ENCODE measurements around the gene DENND1C. TPM values are rescaled to one million over a fixed set of nuclear protein-coding genes. Genes with fewer than 3 reads are reported as not detected.

DENND1C gene
- polyA plus RNA-seq, 1 donor from 2014 or later, result 0.17 TPM

- TF ChIP-seq RAD21 (conservative IDR thresholded peaks at IDR 0.05) (no peak), EP300 (conservative IDR thresholded peaks at IDR 0.05; ENCODE audit: poor library complexity, severe bottlenecking) (no peak), EZH2 (IDR thresholded peaks at IDR 0.05; ENCODE audit: borderline replicate concordance, insufficient read depth, low read length, poor library complexity, severe bottlenecking) (no peak), MXI1 (conservative IDR thresholded peaks at IDR 0.05; ENCODE audit: poor library complexity, severe bottlenecking) (no peak), SMC3 (conservative IDR thresholded peaks at IDR 0.05; ENCODE audit: poor library complexity) (no peak), TAF1 (IDR thresholded peaks at IDR 0.05; ENCODE audit: low read depth) (no peak), POLR2AphosphoS5 (IDR thresholded peaks at IDR 0.05) (no peak)
- TF ChIP-seq, protein P1, sequence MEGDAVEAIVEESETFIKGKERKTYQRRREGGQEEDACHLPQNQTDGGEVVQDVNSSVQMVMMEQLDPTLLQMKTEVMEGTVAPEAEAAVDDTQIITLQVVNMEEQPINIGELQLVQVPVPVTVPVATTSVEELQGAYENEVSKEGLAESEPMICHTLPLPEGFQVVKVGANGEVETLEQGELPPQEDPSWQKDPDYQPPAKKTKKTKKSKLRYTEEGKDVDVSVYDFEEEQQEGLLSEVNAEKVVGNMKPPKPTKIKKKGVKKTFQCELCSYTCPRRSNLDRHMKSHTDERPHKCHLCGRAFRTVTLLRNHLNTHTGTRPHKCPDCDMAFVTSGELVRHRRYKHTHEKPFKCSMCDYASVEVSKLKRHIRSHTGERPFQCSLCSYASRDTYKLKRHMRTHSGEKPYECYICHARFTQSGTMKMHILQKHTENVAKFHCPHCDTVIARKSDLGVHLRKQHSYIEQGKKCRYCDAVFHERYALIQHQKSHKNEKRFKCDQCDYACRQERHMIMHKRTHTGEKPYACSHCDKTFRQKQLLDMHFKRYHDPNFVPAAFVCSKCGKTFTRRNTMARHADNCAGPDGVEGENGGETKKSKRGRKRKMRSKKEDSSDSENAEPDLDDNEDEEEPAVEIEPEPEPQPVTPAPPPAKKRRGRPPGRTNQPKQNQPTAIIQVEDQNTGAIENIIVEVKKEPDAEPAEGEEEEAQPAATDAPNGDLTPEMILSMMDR (IDR thresholded peaks at IDR 0.05; ENCODE audit: poor library complexity, severe bottlenecking), result no peak
- TF ChIP-seq, protein P2, sequence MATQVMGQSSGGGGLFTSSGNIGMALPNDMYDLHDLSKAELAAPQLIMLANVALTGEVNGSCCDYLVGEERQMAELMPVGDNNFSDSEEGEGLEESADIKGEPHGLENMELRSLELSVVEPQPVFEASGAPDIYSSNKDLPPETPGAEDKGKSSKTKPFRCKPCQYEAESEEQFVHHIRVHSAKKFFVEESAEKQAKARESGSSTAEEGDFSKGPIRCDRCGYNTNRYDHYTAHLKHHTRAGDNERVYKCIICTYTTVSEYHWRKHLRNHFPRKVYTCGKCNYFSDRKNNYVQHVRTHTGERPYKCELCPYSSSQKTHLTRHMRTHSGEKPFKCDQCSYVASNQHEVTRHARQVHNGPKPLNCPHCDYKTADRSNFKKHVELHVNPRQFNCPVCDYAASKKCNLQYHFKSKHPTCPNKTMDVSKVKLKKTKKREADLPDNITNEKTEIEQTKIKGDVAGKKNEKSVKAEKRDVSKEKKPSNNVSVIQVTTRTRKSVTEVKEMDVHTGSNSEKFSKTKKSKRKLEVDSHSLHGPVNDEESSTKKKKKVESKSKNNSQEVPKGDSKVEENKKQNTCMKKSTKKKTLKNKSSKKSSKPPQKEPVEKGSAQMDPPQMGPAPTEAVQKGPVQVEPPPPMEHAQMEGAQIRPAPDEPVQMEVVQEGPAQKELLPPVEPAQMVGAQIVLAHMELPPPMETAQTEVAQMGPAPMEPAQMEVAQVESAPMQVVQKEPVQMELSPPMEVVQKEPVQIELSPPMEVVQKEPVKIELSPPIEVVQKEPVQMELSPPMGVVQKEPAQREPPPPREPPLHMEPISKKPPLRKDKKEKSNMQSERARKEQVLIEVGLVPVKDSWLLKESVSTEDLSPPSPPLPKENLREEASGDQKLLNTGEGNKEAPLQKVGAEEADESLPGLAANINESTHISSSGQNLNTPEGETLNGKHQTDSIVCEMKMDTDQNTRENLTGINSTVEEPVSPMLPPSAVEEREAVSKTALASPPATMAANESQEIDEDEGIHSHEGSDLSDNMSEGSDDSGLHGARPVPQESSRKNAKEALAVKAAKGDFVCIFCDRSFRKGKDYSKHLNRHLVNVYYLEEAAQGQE (IDR thresholded peaks at IDR 0.05; ENCODE audit: borderline replicate concordance), result no peak
- no peaks in the 10 kb centered on the region for H3K79me2 ChIP-seq (replicated peaks; ENCODE audit: insufficient read depth, low read length)
Measured at GRCh38 chr19:6446452-6446851, 35.1 kb downstream of the DENND1C start.

DNA sequence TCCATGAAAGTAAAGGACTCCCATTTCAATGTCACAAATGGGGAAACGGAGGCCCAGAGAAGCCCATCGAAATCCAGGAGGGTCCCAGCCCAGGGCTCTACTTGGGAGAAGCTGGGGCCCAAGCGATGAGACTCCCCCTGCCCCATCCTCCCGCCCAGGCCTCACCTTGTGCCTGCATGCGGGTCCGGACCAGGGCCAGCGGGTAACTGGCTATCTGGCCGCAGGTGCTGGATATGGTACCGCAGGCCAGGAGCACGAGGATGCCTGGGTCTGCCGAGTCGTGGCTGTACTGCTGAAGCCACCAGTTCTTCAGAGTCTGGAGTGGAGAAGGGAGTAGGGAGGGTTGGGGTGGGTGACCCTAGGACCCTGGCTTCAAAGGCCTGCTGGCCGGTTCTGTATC, 37.6 kb downstream of the DENND1C start:
- Histone ChIP-seq H3K27ac (ENCODE audit: low read length) (no peak overlapping the region), H4K20me1 (ENCODE audit: insufficient read depth) (no peaks in the 10 kb centered on the region), H3K36me3 (ENCODE audit: insufficient read depth, low read length) (no peaks in the 10 kb centered on the region), H3K9ac (ENCODE audit: low read length) (no peak overlapping the region), H3K4me2 (ENCODE audit: low read length) (no peak overlapping the region), H2AFZ (ENCODE audit: low read depth, low read length) (no peak overlapping the region), H3K79me2 (replicated peaks; ENCODE audit: insufficient read depth, low read length) (no peaks in the 10 kb centered on the region), H3F3A (ENCODE audit: insufficient read depth, low read length, poor library complexity, severe bottlenecking) (no peaks in the 10 kb centered on the region), H3K9me3 (ENCODE audit: low read length) (no peaks in the 10 kb centered on the region), H3K4me3 (ENCODE audit: low read length) (no peak overlapping the region), H3K27me3 (ENCODE audit: insufficient read depth, low read depth, low read length) (no peaks in the 10 kb centered on the region), H3K9me2 (ENCODE audit: insufficient read depth, low read length) (no peaks in the 10 kb centered on the region)
- no peak for TF ChIP-seq RAD21 (conservative IDR thresholded peaks at IDR 0.05)
- TF ChIP-seq SMC3 (conservative IDR thresholded peaks at IDR 0.05; ENCODE audit: poor library complexity), result no peak
- no peak for TF ChIP-seq EP300 (conservative IDR thresholded peaks at IDR 0.05; ENCODE audit: poor library complexity, severe bottlenecking)
- no peak for TF ChIP-seq EZH2 (IDR thresholded peaks at IDR 0.05; ENCODE audit: borderline replicate concordance, insufficient read depth, low read length, poor library complexity, severe bottlenecking)
- TF ChIP-seq, protein P2 (IDR thresholded peaks at IDR 0.05; ENCODE audit: borderline replicate concordance), result no peak
- TF ChIP-seq, protein P1 (IDR thresholded peaks at IDR 0.05; ENCODE audit: poor library complexity, severe bottlenecking), result no peak
- no peak for TF ChIP-seq MXI1 (conservative IDR thresholded peaks at IDR 0.05; ENCODE audit: poor library complexity, severe bottlenecking)
- no peak for TF ChIP-seq POLR2AphosphoS5 (IDR thresholded peaks at IDR 0.05)
- TF ChIP-seq TAF1 (IDR thresholded peaks at IDR 0.05; ENCODE audit: low read depth), result no peak

More at GRCh38 chr19:6446452-6446851, 35.1 kb downstream of the DENND1C start:
- no peak overlapping the region for H3K9ac ChIP-seq (ENCODE audit: low read length)
- no peaks in the 10 kb centered on the region for H3K9me3 ChIP-seq (ENCODE audit: low read length)
- no peaks in the 10 kb centered on the region for H4K20me1 ChIP-seq (ENCODE audit: insufficient read depth)
- no peak overlapping the region for H3K27ac ChIP-seq (ENCODE audit: low read length)
- no peak overlapping the region for H3K4me2 ChIP-seq (ENCODE audit: low read length)
- no peak overlapping the region for H2AFZ ChIP-seq (ENCODE audit: low read depth, low read length)
- no peaks in the 10 kb centered on the region for H3F3A ChIP-seq (ENCODE audit: insufficient read depth, low read length, poor library complexity, severe bottlenecking)
- no peak overlapping the region for H3K4me3 ChIP-seq (ENCODE audit: low read length)
- H3K36me3 ChIP-seq (ENCODE audit: insufficient read depth, low read length), result no peaks in the 10 kb centered on the region
- H3K27me3 ChIP-seq (ENCODE audit: insufficient read depth, low read depth, low read length), result no peaks in the 10 kb centered on the region
- no peaks in the 10 kb centered on the region for H3K9me2 ChIP-seq (ENCODE audit: insufficient read depth, low read length)
